GM19467 (cell line): Measurements from ENCODE around the gene PTK6.
"Not testable (repeated sequence)": the region's sequence is repeated elsewhere in the genome, so short reads cannot be mapped to it uniquely, and the experiment has no call there.

Source experiments
- ATAC-seq: cut with Tn5 transposase; IDR thresholded peaks from one replicate; pipeline ENCODE4 v1.9.1; 2021; ENCODE audit warnings: mild to moderate bottlenecking, moderate library complexity; ENCODE audit not compliant: unreplicated experiment

Gene PTK6

DNA sequence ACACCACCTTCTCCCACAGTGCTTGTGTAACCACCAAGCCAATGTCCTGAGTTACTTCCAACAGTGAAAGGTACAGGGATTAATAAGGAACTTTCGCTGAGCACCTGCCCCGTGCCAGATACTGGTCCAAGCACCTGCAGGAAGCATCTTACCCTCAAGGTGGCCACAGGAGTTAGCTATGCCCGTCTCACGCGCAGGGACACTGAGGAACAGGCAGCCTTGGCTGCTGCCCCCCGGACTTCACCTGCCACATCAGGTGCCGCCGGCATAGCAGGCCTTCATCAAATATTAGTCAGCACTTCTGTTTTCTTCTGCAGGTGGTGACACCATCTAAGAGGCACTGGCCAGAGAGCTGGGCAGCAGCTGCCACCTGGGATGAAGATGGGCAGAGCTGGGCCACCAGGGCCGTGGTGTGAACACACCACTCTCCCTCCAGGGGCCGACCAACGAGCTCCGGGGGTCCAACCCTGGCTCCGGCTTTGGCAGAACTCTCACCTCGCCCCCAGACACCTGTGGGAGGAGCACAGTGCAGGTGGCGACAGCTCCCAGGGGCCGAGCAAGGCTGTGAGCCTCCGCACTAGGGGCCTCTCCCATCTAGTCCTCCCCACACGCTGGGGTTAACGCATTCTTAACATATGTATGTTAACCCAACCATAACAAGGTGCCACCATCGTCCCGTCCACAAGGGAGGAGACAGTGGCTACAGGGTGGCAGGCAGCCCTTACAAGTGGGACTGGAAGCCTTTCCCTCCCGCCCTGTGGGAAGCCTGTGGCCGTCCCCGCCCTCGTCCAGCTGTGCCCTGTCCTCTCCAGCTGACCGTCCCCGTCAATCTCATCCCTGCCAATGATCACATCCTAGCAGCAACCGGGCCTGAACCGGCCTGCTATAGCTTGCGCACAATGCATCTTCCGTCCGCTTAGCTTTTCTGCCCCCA, 19.5 kb downstream of the PTK6 start:
- ATAC-seq: no peak

- not testable (repeated sequence) for ATAC-seq
Measured at GRCh38 chr20:63514520-63514919, 22.7 kb downstream of the PTK6 start.

- ATAC-seq: no peak
Measured at GRCh38 chr20:63513207-63513606, 24.0 kb downstream of the PTK6 start.

DNA sequence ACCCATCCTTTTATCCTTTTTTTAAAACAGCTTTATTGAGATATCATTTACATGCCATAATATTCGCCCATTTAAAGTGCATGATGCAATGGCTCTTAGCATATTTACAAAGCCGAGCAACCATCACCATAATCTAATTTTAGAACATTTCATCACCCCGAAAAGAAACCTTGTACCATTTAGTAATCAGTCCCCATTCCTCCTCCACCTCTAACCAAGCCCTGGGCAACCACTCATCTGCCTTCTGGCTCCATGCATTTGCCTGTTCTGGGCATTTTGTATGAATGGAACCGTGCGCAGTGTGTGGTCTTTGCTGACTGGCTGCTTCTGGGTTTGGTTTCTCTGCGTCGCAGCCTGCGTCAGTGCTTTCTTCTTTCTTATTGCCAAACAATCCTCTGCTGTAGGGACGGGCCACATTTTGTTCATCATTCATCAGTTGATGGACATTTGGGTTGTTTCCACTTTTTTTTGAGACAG, 28.1 kb downstream of the PTK6 start:
- ATAC-seq: no peak

DNA sequence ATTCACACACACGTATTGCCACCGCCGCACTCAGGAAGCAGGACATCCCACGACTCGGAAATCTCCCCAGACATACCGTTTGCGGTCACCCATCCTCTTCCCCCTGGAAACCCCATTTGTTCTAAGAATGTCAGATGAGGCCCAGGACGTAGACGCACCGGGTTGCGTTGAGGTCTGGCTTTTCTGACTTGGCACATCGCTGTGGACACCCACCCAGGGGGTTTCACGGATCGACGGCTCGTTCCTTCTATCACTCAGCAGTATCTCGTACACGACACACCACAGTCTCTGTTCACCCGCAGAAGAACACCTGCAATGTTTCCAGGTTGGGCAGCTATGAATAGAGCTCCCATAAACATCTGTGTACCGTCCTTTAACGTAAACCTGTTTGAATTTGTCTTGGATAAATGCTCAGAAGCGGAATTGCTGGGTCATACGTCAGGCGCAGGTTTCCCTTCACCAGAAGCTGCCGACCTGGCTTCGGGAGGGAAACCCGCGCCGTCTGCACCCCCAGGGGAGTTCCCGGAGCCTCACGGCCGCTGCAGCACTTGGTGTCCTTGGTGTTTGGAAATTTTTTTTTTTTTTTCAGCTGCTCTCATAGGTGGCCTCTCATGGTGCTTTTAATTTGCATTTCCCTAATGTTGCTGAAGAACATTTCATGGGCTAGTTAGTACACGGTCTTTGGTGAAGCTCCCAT, 29.0 kb downstream of the PTK6 start:
- no peak for ATAC-seq

DNA sequence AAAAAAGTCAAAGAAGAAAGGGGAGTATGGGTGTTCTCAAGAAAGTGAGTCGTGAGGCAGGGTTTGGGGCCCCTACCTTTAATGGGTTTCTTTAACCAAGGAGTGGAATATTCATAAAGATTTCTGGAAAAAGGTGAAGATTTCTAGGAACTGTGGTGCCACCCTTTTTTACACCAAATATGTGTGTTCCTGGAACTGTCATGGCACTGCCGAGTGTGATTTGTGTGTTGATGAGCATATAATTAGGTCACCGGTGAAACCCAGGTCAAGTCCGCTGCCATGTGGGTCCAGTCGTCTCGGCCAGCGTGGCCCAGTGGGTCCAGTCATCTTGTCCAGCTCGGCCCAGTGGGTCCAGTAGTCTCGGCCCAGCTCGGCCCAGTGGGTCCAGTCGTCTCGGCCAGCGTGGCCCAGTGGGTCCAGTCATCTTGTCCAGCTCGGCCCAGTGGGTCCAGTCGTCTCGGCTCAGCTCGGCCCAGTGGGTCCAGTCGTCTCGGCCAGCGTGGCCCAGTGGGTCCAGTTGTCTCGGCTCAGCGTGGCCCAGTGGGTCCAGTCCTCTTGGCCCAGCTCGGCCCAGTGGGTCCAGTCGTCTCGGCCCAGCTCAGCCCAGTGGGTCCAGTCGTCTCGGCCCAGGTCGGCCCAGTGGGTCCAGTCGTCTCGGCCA, 30.0 kb downstream of the PTK6 start:
- ATAC-seq: no peak

GRCh38 chr20:63505723-63506122, 31.5 kb downstream of the PTK6 start:
- no peak for ATAC-seq

DNA sequence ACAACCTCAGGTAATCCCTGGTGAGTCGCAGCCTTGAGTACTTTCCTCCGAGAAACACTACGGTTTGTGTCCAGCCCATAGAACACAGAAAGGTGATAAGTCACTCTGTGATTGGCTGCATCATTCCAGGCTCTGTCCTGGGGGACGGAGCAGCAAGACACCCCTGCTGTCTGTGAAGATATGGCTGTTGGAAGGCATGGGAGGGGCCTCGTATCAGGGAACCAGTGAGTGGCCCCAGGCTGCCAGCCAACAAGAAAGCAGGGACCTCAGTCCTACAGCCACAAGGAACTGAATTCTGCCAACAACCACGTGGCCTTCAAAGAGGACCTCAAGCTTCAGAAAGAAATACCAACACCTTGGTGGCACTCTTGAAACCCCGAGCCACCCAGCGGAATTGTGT, 31.9 kb downstream of the PTK6 start:
- ATAC-seq: no peak

DNA sequence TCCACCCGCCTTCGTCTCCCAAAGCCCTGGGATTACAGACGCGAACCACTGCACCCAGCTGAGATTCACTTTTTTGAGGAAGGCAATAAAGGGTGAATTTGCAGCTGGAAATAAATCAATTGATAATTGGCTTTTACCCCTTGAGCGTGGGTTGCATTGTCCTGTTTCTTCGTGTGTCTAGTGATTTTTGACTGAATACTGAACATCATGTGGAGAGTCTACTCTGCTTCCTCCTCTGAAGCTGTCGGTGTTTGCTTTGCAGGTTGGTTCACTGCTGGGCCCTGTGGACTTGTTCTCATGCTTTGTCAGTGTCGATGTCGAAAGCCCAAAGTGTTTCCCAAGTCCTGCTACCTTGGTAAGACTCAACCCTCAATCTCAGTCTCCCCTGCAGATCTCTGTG, 32.5 kb downstream of the PTK6 start:
- no peak for ATAC-seq

DNA sequence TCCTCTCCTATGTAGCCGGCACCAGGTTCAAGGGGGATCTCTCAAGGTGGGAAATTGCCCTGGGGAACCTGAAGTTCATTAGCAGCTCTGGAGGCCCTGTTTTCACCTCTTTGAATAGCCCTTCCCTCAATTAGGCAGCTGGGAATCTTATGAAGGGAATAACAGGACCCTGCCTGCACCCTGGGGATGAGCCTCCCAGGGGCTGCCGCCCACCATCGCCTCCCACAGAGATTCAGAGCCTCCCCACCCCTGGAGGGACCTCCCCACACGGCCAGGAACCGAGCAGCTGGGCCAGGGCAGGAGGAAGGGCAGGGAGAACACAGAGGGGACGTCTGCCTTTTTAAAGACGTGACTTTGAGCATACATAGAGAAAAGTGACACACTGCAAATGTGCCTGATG, 33.7 kb downstream of the PTK6 start:
- ATAC-seq: no peak

DNA sequence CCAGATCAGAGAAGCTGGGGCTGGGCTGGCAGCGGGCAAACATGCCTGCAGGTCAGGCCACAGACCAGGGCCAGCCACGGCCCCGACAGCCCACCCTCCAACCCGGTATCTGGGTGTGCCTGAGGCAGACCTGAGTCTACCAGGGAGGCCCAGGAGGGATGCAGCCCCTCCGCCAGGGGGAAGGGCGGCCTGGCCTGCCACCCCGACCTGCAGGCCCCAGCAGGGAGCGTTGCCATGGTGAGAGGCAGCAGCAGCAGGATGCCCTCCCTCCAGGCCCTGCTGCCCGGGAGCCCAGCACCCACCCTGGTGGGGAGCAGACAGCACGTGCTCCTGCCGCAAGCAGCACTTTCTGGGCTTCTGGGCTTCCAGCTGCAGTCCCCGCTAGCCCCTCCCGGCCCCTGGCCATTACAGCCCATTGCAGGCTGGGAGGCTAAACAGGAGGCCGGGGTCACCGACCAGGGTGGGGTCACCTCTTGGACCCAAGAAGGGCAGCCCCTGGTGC, 34.5 kb downstream of the PTK6 start:
- no peak for ATAC-seq

GRCh38 chr20:63501818-63502670, 35.1 kb downstream of the PTK6 start:
- no peak for ATAC-seq

DNA sequence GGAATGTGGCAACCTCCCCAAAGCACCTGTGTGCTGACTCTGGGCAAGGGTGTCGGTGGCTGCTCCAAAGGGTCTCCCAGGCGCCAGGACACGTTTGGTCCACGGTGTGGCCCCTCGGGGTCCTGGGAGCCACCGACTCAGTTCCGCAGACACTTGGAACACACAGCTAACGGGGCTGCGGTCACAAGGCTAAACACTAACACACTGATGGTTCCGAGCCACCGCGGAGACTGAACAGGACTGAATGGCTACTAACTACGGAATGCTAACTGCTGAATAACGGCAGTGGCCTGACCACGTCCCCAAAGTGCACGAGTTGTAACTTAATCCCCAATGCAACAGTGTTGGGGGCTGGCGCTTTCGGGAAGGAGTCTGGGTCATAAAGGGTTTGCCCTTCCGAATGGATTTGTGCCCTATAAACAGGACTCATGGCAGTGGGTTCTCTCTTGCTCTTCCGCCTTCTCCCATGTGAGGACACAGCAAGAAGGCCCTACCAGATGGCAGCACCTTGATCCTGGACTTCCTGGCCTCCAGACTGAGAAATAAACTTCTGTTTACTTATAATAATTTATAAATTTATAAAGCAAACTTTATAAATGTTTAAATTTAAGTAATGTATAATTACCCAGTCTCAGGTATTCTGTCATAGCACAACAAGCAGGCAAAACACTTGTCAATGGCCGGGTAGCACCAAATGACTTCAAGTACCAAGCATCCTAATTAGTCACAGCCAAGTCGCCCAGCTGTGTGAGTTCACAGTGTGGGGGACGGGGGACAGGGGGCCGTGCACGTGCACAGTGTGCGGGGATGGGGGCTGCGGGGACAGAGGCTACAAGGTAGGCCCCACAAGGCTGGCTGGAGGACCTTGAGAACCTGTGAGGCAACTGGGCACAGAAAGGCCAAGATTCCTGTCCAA, 36.0 kb downstream of the PTK6 start:
- no peak for ATAC-seq

DNA sequence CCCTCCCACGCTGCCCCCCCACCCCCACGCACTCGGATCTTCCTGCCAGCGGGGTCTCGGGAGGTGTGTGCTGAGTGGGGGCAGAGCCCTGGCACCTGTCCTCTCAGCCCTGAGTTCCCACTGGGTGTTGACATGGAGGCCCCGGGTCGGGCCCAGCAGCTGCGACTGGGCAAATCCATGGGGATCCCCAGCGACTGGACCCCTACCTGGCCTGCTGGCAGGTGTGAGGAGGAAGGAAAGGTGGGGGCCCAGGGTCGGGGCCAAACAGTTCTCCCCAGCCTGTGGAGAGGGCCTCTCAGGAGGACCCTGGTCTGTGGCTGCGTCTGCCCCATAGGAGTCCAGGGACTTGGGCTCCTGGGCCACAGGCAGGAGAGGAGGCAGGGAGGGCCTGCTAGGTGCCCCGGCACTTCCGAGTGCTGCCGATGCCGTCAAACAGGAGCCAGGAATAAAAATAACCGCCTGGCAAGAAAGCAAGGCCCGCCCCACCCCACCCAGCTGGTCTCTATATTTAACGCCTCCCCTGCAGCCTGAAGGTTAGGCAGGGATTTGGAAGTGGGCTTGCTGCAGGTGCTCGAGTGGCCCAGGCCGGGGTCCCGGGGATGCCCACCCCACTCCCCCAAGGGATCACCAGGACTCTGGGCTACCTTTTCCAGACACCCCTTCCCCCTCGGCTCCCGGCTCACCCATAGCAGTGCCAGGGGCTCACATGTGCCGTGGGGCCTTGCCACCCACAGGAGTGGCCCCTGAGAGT, 36.9 kb downstream of the PTK6 start:
- no peak for ATAC-seq

DNA sequence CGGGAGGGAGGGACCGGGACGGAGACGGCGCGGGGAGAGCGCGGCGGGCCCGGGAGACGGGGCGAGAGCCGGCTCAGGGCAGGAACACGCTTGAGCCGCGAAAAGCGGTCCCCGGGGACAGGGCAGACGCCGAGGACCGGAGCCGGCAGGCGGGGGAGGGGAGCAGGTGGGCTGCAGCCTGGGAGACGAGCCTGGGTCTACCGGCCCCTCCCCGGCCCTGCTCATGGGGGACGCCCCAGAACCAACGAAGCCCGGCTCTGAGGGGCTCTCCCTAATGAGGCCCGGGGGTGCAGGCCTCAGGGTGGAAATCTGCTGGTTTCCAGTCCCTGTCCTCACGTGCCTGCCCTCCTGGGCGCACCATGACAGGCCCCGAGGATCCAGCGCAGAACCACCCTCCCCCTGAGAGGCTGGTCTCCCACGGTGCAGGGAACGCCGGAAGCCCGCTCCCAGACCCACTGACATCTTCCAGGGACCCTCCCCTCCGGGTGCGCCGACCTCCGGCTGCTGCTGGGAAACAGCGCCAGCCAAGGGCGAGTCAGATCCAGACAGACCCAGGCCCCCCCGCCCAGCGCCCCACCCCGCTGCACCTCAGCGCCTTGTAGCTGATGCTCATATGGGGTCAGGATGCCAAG, 37.7 kb downstream of the PTK6 start:
- no peak for ATAC-seq

GRCh38 chr20:63498960-63499337, 38.2 kb downstream of the PTK6 start, which contains the start of gene EEF1A2:
Gene EEF1A2 (minus strand): TSS chr20:63499083. CDS start chr20:63497763, 1,320 bp downstream.
- ATAC-seq: no peak

DNA sequence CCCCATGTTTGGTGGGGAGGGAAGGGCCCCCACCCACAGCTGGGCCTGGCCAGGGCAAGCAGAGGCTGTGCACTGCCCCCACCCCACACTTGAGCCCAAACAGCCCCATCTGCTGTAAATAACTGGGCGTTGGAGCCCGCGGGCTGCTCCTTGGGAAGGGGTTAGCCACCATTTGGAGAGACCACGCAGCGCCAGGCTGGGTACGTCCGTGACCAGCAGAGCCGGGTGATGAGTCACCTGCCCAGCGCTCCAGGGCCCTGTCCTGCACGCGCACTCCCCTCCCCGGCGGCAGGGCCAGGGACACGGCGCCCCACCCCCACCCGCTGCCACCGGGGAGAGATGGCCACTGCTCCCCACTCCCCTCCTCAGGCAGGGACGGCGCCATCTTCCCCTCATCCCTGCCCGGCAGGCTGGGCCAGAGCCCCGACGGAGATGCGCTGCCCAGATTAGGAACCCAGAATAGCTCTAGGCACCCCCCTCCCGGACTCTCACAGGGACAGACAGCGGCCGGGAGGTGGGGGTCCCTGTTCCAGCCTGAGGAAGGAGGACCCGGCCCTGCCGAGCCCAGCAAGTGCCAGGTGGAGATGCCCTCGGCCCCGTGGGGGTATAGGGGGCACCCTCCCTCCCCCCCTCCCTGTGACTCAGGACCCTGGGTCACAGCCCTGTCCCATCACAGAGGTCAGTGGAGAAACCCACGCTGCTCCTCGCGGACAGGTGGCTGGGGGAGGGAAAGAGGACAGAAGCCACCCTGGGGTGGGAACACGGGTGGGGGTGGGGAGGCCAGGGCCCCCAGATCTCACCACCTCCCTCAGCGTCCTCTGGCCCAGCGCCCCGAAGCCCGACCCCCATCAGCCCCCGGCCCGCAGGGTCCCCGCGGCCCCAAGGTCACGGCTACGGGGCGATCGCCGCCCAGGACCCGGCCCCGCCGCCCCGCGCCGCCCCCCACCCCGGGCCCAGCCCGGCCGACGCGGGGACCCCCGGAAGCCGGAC, 38.9 kb downstream of the PTK6 start:
- ATAC-seq: no peak
